GM12874 (cell line): Measurements from ENCODE around the gene ZACN.

Source experiments
- CTCF ChIP-seq: IDR thresholded peaks from 2 replicates; pipeline ENCODE4 v1.5.1; 2011; ENCODE audit warnings: low read depth, mild to moderate bottlenecking, control low read depth, low read length, moderate library complexity; ENCODE audit not compliant: insufficient read depth

Gene ZACN

GRCh38 chr17:76087531-76087930, 8.5 kb downstream of the ZACN start:
- no peak for TF ChIP-seq CTCF

GRCh38 chr17:76088041-76088867, 9.3 kb downstream of the ZACN start:
- TF ChIP-seq CTCF, result no peak

GRCh38 chr17:76088868-76089576, 10.0 kb downstream of the ZACN start:
- no peak for TF ChIP-seq CTCF

- no peak for TF ChIP-seq CTCF
Observed at GRCh38 chr17:76089680-76090516, 10.9 kb downstream of the ZACN start.

GRCh38 chr17:76090517-76091129, 11.6 kb downstream of the ZACN start:
- no peak for TF ChIP-seq CTCF

- TF ChIP-seq CTCF, result no peak
Observed at GRCh38 chr17:76091526-76092286, 12.7 kb downstream of the ZACN start.
